NK-92 (cell line): ENCODE data around the gene SCFD2.
"Not testable (repeated sequence)": the region's sequence is repeated elsewhere in the genome, so short reads cannot be mapped to it uniquely, and the experiment has no call there.

Source experiments
- DNase-seq: peaks from one replicate; lab custom pipeline; 2025; ENCODE audit not compliant: unreplicated experiment; lab: John Stamatoyannopoulos, UW

The SCFD2 gene

GRCh38 chr4:53240573-53240972 lies 125.3 kb downstream of the SCFD2 start:
- no peak for DNase-seq

DNA sequence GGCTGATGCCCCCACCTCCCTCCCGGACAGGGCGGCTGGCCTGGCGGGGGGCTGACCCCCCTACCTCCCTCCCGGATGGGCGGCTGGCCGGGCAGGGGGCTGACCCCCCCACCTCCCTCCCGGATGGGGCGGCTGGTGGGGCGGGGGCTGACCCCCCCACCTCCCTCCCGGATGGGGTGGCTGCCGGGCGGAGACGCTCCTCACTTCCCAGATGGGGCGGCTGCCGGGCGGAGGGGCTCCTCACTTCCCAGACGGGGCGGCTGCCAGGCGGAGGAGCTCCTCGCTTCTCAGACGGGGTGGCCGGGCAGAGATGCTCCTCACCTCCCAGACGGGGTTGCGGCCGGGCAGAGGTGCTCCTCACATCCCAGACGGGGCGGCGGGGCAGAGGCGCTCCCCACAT lies 127.5 kb downstream of the SCFD2 start:
- DNase-seq: not testable (repeated sequence)

- DNase-seq: not testable (repeated sequence)
These were observed 128.1 kb downstream of the SCFD2 start for GRCh38 chr4:53237811-53238210.

GRCh38 chr4:53236624-53237023 lies 129.2 kb downstream of the SCFD2 start:
- not testable (repeated sequence) for DNase-seq

- DNase-seq: no peak
These were observed 130.3 kb downstream of the SCFD2 start for GRCh38 chr4:53235547-53235946.

DNA sequence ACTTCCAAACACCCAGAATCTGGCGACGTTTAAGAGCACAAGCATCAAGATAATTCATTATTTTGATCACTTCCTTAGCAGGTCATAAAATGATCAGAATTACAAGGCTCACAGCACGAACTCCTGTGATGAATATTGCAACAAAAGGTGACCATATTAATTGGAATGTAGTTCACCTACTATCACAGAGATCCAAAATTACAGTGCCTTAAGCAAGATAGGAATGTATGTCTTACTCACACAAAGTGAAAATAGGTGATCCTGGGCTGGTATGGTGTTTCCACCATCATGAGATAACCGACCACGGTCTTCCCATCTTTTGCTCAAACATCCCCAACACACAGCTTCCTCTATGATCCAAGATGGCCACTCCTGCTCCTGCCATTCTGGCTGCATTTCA lies 131.2 kb downstream of the SCFD2 start:
- no peak for DNase-seq

DNA sequence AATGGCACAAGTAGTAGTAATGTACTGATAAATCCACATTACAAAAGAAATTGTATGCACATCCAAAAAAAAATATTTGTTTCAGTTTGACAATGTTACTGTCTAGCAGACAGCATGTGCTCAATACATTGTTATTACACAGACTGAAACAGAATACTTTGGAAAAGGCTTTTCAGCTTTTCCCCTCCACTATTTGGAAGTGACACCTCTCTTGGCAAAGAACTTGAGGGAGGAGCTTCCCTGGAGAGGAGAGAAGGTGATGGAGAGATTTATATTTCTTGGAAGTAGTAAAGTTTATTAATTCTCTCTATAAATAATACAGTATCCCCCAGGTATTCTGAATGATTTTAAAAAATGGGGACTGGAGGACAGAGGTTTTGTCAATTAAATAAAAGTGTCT lies 131.8 kb downstream of the SCFD2 start:
- DNase-seq: no peak

DNA sequence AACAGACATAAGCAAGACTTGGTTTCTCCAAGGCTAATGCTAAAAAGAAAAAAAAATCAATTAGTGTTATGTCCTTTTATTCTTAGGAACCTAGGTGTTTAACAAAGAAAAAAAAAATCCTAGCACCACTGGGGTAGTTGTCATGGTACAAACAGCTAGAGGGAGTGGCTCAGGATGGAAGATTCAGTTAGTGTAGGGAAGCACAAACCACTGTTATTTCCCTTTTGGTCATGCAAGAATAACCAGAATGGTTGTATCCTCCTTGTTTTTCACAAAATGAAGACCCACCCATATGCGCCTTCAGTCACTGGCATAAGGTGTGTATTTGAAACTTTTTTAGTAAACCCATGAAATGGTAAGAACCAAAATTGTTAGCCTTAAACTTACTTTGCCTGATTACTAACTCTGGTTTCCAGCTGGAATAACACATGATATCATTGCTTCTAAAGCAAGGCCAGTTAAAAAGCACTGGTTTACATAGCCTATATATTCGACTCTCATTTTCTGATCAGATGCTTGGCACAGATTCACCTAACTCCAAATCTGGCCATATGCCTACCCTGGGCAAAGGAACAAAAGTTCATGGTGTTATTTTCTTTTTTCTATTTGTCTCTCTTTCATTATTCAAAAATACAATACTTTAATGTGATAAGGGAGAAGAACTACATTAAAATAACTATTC lies 132.6 kb downstream of the SCFD2 start:
- DNase-seq: no peak

DNA sequence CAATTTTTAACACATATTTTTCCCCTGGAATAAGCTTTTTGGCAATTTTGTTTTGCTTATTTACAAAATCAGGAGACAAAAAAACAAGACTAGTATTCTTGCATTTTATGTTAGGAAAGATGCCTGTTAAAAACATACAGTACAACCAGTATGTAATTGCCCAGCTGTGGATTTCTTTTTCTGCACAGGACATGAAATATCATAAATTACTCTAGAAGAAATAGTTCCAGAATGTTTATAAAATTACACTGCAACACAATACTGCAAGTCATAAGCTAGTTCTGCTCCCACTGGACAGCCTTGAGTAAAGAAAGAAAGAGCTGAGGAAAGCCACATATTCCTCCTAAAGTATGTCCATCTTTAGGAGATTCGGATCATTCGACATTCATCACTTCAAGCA lies 133.5 kb downstream of the SCFD2 start:
- no peak for DNase-seq

GRCh38 chr4:53228036-53228435 lies 137.8 kb downstream of the SCFD2 start:
- no peak for DNase-seq

DNA sequence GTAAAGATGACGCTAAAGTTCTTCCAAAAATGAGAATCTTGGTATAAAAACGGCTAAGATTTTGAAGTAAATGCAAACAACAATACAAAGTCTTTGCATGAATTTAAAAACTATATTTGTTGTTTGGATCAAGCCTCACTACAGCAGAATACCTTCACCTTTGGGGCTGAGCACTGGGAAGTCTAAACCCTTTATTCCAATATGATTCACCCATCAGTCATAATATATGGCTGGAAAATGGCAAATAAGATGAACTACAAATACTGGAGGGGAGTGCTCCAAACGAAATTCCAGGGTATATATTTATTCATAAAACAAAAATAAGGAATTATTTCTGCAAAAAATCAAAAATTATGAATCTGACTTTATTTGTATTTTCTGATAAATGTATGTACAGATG lies 138.4 kb downstream of the SCFD2 start:
- DNase-seq: no peak

GRCh38 chr4:53221832-53222480 lies 143.9 kb downstream of the SCFD2 start:
- no peak for DNase-seq

- not testable (repeated sequence) for DNase-seq
These were observed 146.7 kb downstream of the SCFD2 start for GRCh38 chr4:53219148-53219547.

DNA sequence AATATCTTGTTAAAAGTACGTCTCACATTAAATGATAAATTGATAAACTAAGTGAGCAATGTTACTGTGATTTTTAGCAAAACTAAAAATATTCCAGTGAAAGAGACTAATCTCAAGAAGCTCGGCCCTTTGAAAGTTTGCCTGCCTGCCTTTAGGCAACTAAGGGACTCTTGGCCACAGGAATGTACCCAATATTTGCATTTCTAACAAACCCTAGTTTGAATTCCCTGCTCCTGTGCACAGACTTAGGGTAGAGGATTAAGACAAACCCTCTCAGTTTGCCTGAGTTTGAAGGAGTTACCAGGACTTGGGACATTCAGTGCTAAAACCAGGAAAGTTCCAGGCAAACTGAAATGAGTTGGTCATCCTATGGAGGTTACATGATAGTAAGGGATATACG lies 157.1 kb downstream of the SCFD2 start:
- no peak for DNase-seq

- DNase-seq: no peak
These were observed 159.9 kb downstream of the SCFD2 start for GRCh38 chr4:53205970-53206369.

DNA sequence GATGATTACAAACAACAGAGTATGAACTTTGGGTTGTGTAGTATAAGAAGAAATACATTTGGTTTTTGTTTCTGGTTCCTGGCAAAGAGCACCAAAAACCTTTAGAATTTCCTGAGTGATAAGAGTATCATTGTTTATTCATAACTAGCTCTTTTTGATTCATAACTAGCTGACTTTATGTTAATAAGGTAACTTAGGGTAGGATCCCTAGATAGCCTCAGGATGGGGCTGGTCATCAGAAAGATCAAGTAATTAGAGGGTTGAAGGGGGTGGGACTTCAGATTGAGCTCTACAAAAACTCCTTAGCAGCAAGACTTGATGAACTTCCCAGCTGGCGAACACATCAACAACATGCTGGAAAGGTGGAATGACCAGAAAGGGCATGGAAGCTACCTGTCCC lies 166.5 kb downstream of the SCFD2 start:
- no peak for DNase-seq

GRCh38 chr4:53197772-53198142 lies 168.1 kb downstream of the SCFD2 start:
- no peak for DNase-seq

DNA sequence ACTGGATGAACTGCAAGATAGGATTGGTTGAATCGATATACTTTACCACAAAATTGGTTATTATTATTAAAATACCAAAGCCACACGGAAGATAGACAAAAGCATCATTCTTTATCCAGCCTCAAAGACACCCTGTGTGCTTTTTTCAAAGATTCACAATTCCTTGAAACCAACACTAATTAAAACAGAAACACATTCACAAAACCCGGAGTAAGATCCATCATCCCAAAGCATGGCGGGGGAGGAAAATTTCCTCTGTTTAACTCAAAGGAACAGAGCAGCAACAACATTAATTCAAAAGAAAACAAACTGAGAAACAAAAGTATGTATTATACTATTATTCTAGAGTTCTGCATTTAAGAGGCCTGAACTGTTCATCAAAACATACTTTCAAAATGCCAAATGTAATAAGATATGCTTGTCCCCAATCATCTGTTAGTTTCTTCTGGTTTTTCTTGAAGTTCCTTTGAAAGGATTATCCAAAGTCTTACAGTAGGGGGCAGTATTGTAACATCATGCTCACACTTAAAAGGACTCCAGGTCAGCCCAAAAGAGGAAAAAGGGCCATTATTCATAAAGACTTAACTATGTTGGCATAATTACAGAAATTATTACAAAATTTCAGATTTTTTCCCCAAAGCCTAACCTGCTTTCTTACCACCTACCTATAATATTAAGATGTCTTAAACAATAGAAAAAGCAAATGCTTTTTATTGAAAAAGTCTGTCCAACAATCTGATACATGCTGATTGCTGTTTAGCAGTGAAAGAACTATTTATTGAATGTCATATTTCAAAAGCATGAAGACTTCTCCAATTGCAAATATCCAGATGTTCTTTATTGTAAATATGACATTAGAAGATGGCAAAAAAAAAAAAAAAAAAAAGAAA lies 168.7 kb downstream of the SCFD2 start:
- no peak for DNase-seq

GRCh38 chr4:53195815-53196661 lies 169.8 kb downstream of the SCFD2 start:
- DNase-seq: no peak

- DNase-seq: no peak
These were observed 171.1 kb downstream of the SCFD2 start for GRCh38 chr4:53194727-53195126.

- DNase-seq: no peak
These were observed 172.8 kb downstream of the SCFD2 start for GRCh38 chr4:53193111-53193510.
